Fibroblast of lung (primary cell): ENCODE measurements around the gene AXIN2. TPM values are rescaled to one million over a fixed set of nuclear protein-coding genes. Genes with fewer than 3 reads are reported as not detected.
"Not testable (repeated sequence)": the region's sequence is repeated elsewhere in the genome, so short reads cannot be mapped to it uniquely, and the experiment has no call there.

Experiments used
- DNase-seq, 2 donors: peaks; one replicate each; pipeline versions ENCODE4 v3.0.0 to v3.0.0-alpha.2; 2010; ENCODE audit warnings: low read depth in 2 of 2
- H2AFZ ChIP-seq: 2 replicates; pipeline ENCODE4 v1.5.1; 2012; ENCODE audit warnings: low read length, control low read depth, inconsistent platforms
- H3K27ac ChIP-seq: 2 replicates; pipeline ENCODE4 v1.5.1; 2011; ENCODE audit warnings: low read length, control low read depth; ENCODE audit not compliant: insufficient read depth
- H3K27me3 ChIP-seq: 2 replicates; pipeline ENCODE4 v1.5.1; 2011; ENCODE audit warnings: mild to moderate bottlenecking, low read length; ENCODE audit not compliant: control insufficient read depth, insufficient read depth
- H3K36me3 ChIP-seq: 2 replicates; pipeline ENCODE4 v1.5.1; 2011; ENCODE audit warnings: low read length; ENCODE audit not compliant: control insufficient read depth, insufficient read depth
- H3K4me1 ChIP-seq: 2 replicates; pipeline ENCODE4 v1.5.1; 2011; ENCODE audit warnings: low read length; ENCODE audit not compliant: control insufficient read depth, insufficient read depth; ENCODE audit errors: extremely low read depth
- H3K4me2 ChIP-seq: 2 replicates; pipeline ENCODE4 v1.5.1; 2011; ENCODE audit warnings: low read length, control low read depth; ENCODE audit not compliant: insufficient read depth; ENCODE audit errors: extremely low read depth
- H3K4me3 ChIP-seq, 4 experiments: fragments of 200-600 bp in 1 of 4; sonication (generic) in 1 of 4; replicated peaks in 1 of 4; 2 replicates each; pipeline ENCODE4 v1.5.1; 2011 to 2016; ENCODE audit warnings: low read length in 4 of 4, low read depth in 3 of 4, mild to moderate bottlenecking in 3 of 4, control low read depth in 2 of 4, inconsistent platforms in 1 of 4, mixed read lengths in 1 of 4; ENCODE audit not compliant: insufficient read depth in 1 of 4; ENCODE audit errors: control extremely low read depth in 1 of 4
- H3K79me2 ChIP-seq: 2 replicates; pipeline ENCODE4 v1.5.1; 2012; ENCODE audit warnings: mild to moderate bottlenecking, low read length, inconsistent platforms; ENCODE audit not compliant: control insufficient read depth, insufficient read depth
- H3K9ac ChIP-seq: 2 replicates; pipeline ENCODE4 v1.5.1; 2011; ENCODE audit warnings: mild to moderate bottlenecking, low read length, control low read depth; ENCODE audit not compliant: insufficient read depth
- H3K9me3 ChIP-seq: 2 replicates; pipeline ENCODE4 v1.5.1; 2012; ENCODE audit warnings: low read depth, low read length; ENCODE audit not compliant: control insufficient read depth, insufficient read depth
- H4K20me1 ChIP-seq: 2 replicates; pipeline ENCODE4 v1.5.1; 2011; ENCODE audit warnings: low read length; ENCODE audit not compliant: control insufficient read depth, insufficient read depth; ENCODE audit errors: extremely low read depth
- CTCF ChIP-seq, 2 donors: IDR thresholded peaks in 1 of 2; conservative IDR thresholded peaks in 1 of 2; 1 replicate in 1 of 2; 2 replicates in 1 of 2; pipeline ENCODE4 v1.5.1; 2011 to 2012; ENCODE audit warnings: low read length in 2 of 2, control low read depth in 1 of 2, inconsistent platforms in 1 of 2, low read depth in 1 of 2, mild to moderate bottlenecking in 1 of 2
- EZH2 ChIP-seq: IDR thresholded peaks from 2 replicates; pipeline ENCODE4 v1.5.1; 2012; ENCODE audit warnings: low read length, control low read depth, mild to moderate bottlenecking; ENCODE audit errors: missing control alignments
- polyA plus RNA-seq, 2 donors: library from polyadenylated mRNA; depleted of rRNA in 1 of 2; stranded (reverse) in 1 of 2; unstranded in 1 of 2; fragments of >200 nt; gene quantifications; 2 replicates each; pipeline ENCODE4 v1.2.1, GENCODE V29; 2011 to 2012; ENCODE audit warnings: missing spikeins in 1 of 2
- total RNA-seq: library from RNA; depleted of rRNA; stranded (reverse); fragments of >200 nt; gene quantifications from 2 replicates; pipeline ENCODE4 v1.2.1, GENCODE V29; 2014

Gene AXIN2
- total and polyA plus RNA-seq, 2 donors (not counting 1 experiment from before 2014, with no cell fraction given), result 1.8 to 2.0 TPM

DNA sequence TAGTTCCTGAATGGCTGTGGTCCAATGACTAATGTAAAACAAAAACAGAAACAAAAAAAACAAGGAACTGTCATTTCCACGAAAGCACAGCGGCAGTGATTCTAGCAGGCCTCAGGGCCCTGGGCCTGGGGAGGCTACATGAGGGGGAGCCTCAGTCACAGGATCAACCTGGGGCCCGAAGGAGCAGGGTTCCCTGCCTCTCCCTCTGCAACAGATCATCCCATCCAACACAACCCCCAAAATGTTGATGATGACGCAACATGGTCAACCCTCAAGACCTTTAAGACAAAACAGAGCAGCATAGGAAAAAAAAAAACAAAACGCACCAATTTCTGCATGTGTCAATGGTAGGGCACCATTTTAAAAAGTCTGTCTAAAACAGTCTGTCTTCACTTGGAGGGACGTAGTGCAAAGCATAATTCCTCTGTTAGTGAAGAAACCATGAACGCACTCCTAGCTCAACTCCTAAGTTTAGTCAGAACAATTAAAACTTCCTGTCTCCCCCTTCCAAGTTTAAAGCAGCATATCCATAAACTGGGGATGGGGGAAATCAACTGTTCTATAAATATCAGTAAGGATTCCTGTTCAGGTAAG lies 32.3 kb downstream of the AXIN2 start:
- Histone ChIP-seq H3K4me3 (no peak overlapping the region), H3K9ac (no peak overlapping the region), H3K36me3 (no peaks in the 10 kb centered on the region), H3K27ac (no peak overlapping the region), H3K4me2 (no peak overlapping the region), H3K4me1 (peaks cover 17% of the 10 kb centered on the region), H3K27me3 (no peaks in the 10 kb centered on the region), H4K20me1 (no peaks in the 10 kb centered on the region), H2AFZ (no peak overlapping the region), H3K9me3 (no peaks in the 10 kb centered on the region), H3K79me2 (no peaks in the 10 kb centered on the region)
- DNase-seq, result no peak
- TF ChIP-seq CTCF (conservative IDR thresholded peaks at IDR 0.05 in 1 of 2, IDR thresholded peaks at IDR 0.05 in 1 of 2; ENCODE audit: low read depth in 1 of 2, low read length in 2 of 2) (no peak), EZH2 (no peak)

DNA sequence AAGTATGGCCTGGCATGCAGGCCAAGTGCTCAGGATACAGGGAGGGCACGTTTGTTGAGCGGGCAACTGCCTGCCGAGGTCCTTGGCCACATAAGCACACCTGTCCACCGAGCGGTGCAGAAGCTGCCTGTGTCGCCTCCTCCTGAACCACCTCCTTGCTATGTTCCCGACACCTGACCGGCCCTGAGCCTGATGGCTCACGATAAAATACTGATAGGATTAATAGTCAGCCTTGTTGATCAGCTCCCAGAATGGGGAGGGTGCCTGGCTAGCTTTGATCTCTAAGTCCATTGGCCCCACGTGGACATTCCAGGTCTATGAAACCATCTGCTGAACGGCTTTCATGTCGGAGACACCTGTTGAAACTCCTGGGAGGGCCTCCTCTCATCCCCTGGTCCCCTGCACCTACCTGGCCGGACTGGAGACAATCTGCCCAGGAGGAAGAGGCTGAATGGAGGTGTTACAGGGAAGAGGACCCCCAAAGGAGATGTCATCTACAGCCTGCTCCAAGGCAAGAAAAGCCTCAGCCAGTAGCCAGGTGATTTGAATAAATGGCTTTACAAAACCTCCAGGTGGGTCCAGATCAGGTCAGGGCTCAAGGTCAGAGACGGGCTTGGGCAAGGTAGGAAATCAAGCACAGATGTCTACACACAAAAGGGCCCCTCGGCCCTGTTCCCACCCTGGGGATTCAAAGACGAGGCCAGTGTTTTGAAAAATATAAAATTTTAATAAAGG lies 33.4 kb downstream of the AXIN2 start:
- no peak for DNase-seq
- Histone ChIP-seq H3K27me3 (no peaks in the 10 kb centered on the region), H3K27ac (no peak overlapping the region), H2AFZ (no peak overlapping the region), H3K36me3 (no peaks in the 10 kb centered on the region), H4K20me1 (no peaks in the 10 kb centered on the region), H3K4me3 (no peak overlapping the region), H3K79me2 (no peaks in the 10 kb centered on the region), H3K4me1 (peaks cover 17% of the 10 kb centered on the region), H3K9me3 (no peaks in the 10 kb centered on the region), H3K4me2 (no peak overlapping the region), H3K9ac (no peak overlapping the region)
- TF ChIP-seq CTCF (conservative IDR thresholded peaks at IDR 0.05 in 1 of 2, IDR thresholded peaks at IDR 0.05 in 1 of 2; ENCODE audit: low read depth in 1 of 2, low read length in 2 of 2) (no peak), EZH2 (no peak)

GRCh38 chr17:65527381-65527780 lies 34.1 kb downstream of the AXIN2 start:
- Histone ChIP-seq H3K79me2 (no peaks in the 10 kb centered on the region), H3K9me3 (no peaks in the 10 kb centered on the region), H2AFZ (no peak overlapping the region), H3K4me2 (no peak overlapping the region), H3K4me1 (peaks cover 17% of the 10 kb centered on the region), H4K20me1 (no peaks in the 10 kb centered on the region), H3K9ac (no peak overlapping the region), H3K27ac (no peak overlapping the region), H3K27me3 (no peaks in the 10 kb centered on the region), H3K4me3 (no peak overlapping the region), H3K36me3 (no peaks in the 10 kb centered on the region)
- no peak for DNase-seq
- TF ChIP-seq CTCF (conservative IDR thresholded peaks at IDR 0.05 in 1 of 2, IDR thresholded peaks at IDR 0.05 in 1 of 2; ENCODE audit: low read depth in 1 of 2, low read length in 2 of 2), result no peak
- no peak for TF ChIP-seq EZH2

DNA sequence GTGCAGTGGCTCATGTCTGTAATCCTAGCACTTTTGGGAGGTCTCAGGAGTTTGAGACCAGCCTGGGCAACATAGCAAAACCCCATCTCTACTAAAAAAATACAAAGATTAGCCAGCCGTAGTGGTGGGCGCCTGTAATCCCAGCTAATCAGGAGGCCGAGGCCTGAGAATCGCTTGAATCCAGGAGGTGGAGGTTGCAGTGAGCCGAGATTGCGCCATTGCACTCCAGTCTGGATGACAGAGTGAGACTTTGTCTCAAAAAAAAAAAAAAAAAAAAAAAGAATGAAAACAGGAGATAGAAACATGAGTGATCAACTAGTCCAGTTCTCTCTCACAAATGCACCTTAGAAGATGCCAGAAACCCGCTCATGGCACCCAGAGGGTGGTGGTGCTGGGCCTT lies 34.6 kb downstream of the AXIN2 start:
- DNase-seq, H2AFZ ChIP-seq, H3K4me2 ChIP-seq, H3K27me3 ChIP-seq, H3K9ac ChIP-seq, H3K4me3 ChIP-seq, H4K20me1 ChIP-seq, H3K27ac ChIP-seq, H3K9me3 ChIP-seq, H3K36me3 ChIP-seq, H3K79me2 ChIP-seq: not testable (repeated sequence)
- H3K4me1 ChIP-seq, result peaks cover 12% of the 10 kb centered on the region
